ENCODE results near the gene PDS5A.
"Not testable (repeated sequence)": the region's sequence is repeated elsewhere in the genome, so short reads cannot be mapped to it uniquely, and the experiment has no call there.

PDS5A gene

GRCh38 chr4:39963656-39964055, 14.1 kb downstream of the PDS5A start:
- DNase-seq = no peak

DNA sequence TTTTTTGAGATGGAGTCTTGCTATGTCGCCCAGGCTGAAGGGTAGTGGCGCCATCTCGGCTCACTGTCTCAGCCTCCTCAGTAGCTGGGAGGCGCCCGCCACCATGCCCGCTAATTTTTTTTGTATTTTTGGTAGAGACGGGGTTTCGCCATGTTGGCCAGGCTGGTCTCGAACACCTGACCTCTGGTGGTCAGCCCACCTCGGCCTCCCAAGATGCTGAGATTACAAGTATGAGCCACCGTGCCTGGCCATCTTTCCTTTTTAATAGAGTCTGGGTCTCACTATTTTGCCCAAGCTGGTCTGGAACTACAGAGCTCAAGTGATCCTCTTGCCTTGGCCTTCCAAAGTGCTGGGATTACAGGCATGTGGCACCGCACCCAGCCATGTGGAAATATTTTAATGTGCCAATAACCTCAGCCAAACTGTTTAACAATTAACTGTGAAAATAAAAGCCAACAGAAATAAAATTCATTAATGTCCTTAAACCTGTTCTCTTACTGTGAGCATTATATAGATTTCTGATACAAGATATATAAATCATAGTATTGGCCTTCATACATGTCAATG, 16.3 kb downstream of the PDS5A start:
- DNase-seq = no peak

DNA sequence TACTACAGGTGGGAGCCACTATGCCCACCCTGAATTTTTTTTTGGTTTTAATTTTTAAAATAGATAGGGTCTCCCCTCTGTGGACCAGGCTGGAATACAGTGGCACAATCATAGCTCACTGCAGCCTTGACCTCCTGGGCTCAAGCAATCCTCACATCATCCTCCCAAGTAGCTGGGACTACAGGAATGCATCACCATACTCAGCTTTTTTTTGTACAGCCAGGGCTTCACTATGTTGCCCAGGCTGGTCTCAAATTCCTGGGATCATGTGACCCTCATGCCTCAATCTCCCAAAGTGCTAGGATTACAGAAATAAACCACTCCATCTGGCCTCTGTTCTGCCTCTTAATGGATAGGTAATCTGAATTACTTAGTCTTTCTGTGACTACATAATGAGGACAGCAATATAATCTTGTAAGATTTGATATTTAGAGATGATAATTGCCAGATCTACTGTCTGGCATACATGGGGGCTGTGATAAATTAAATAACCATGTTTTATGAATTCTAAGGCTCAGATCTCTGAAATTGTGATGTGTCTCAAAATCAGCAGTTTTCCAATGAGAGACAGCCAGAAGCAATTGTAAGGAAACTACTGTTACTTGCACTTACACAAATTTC, 26.7 kb downstream of the PDS5A start:
- DNase-seq = no peak

GRCh38 chr4:39947963-39948362, 29.7 kb downstream of the PDS5A start:
- no peak for DNase-seq

DNA sequence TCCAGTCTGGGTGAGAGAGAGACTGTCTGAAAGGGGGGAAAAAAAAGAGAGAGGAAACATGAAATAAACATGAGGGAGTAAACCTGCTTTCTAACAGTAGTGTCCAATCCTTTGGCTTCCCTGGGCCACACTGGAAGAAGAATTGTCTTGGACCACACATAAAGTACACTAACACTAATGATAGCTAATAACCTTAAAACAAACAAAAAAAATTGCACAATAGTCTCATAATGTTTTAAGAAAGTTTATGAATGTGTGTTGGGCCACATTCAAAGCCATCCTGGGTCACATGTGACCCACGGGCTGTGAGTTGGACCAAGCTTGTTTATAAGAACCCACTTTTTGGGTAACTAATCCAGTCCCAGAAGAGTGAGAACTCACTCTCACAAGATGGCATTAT, 30.3 kb downstream of the PDS5A start:
- DNase-seq = no peak

DNA sequence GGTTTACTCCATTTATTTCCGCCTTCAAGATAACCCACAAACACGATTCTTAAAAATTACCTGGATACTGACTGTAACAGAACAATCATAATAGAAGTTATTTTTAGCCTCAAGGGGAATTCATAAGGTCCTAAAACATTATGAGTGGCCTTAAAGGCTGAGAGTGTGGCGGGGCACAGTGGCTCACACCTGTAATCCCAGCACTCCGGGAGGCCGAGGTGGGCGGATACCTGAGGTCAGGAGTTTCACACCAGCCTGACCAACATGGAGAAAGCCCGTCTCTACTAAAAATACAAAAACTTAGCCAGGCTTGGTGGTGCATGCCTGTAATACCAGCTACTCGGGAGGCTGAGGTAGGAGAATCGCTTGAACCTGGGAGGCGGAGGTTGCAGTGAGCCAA, 33.5 kb downstream of the PDS5A start:
- not testable (repeated sequence) for DNase-seq

GRCh38 chr4:39942507-39942906, 35.2 kb downstream of the PDS5A start:
- no peak for DNase-seq

DNA sequence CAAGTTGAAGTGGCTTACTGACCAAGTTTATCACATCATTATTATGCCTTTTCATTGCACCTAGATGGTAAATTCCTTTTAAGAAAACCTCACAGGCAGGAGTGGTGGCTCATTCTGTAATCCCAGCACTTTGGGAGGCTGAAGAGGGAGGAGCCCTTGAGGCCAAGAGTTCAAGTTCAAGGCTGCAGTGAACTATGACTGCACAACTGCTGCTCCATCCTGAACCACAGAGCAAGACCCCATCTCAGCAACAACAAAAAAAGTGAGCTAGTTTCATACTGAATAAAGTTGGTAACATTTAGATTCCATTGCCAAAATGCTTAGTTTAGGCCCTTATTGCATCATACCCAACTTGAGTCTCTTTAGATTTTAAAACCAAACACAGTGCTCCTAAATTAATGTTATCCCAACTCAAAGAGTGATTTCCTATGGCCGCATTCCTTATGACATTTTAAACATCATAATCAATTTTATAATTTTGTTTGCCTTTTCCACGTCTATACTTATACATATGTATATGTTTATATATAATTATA, 36.0 kb downstream of the PDS5A start:
- DNase-seq = no peak

GRCh38 chr4:39937683-39938268, 39.9 kb downstream of the PDS5A start:
- no peak for DNase-seq

DNA sequence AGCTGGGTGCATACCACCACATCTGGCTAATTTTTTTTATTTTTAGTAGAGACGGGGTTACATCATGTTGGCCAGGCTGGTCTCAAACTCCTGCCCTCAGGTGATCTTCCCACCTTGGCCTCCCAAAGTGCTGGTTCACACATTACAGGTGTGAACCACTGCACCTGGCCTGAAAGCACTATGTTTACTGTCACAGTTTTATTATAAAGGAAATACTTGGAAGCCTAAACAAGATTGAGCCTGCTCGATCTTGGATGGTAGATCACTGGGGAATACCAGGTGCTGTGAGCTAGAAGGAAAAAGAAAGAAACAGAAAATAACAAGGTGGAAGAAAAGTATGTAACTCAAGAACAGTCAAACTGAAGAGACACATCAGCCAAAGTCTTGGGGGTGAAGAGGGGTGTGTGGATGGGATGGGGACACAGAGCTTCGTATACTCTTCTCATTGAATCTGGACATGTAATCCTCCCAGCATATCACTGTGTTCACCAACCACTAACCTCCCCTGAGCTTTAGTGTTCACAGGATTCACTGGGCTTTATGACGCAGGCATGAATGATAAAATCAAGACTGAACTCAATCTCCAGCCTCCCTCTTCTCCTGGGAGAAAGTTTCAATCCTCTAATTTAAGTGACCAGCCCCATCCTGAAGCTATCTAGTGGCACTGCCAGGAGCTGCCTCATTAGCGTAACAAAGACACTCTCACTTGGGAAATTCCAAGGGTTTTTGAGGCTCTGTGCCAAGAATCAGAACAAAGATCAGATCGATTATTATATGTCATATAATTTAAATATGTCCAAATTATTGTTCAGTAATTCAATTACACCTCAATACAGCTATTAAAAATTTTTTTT, 40.9 kb downstream of the PDS5A start:
- DNase-seq = no peak

DNA sequence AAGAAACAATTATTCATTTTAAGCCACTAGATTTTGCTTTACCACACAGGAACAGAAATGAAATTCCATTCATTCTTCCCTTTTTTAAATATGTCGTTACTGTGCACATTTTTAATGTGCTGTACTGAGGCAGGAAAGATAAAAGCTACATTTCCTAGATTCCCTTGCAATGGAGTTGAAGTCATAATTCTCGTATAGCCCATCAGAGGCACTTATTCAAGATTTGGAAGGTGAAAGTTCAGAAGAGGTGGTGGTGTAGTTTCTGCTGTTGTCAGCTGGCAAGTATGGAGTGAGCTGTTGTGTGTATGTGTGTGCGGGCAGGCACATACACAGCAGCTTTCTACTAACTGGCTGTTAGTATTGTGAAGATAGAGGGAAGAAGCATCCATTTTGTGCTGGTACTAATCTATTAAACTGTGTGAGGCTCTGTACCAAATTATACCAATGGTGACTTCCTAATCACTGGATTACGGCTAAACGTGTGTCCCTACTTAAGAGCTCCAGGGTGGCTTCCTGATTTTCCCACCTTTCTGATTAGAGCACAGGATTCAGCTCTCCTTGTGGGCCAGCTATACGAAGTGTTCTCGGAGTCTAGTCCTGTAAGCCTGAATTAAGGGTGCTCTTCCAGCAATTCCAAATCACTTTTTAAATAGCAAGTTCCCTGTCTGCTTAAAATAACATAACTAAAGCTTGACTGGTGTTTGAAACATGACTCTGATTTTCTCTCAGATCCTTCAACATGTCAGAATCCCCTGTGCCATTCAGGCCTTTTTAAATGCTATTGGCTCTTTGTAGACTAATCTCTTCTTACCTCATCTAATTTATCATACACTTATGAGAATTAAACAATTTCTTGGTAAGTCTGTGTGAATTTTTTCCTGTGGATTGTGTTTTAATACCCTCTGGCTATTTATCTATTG, 43.8 kb downstream of the PDS5A start:
- DNase-seq = no peak

- no peak for DNase-seq
Observed at GRCh38 chr4:39932776-39933402, 44.8 kb downstream of the PDS5A start.

GRCh38 chr4:39931441-39931901, 46.2 kb downstream of the PDS5A start:
- no peak for DNase-seq

- DNase-seq = no peak
Observed at GRCh38 chr4:39928538-39928937, 49.2 kb downstream of the PDS5A start.

DNA sequence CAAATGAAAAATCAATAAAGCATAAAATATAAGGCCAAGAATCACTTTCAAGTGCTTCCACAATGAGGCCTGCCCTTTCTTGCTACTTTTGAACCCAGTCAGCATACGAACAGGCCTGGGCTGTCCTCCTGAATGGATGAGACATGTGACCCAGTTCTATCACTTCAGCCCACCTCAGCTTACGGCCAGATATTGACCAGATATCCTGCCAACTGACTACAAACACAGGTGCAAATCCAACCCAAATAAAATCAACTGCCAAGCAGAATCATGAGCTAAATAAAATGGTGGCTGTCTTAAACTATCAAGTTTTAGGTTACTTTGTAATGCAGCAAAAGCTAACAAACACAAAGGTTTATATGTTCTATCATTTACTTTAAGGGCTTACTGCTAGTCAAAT, 53.7 kb downstream of the PDS5A start:
- no peak for DNase-seq

GRCh38 chr4:39922399-39922798, 55.3 kb downstream of the PDS5A start:
- no peak for DNase-seq

- no peak for DNase-seq
Observed at GRCh38 chr4:39913471-39913870, 64.2 kb downstream of the PDS5A start.

GRCh38 chr4:39910064-39910463, 67.6 kb downstream of the PDS5A start:
- DNase-seq = no peak

GRCh38 chr4:39908284-39908683, 69.4 kb downstream of the PDS5A start:
- DNase-seq = no peak

DNA sequence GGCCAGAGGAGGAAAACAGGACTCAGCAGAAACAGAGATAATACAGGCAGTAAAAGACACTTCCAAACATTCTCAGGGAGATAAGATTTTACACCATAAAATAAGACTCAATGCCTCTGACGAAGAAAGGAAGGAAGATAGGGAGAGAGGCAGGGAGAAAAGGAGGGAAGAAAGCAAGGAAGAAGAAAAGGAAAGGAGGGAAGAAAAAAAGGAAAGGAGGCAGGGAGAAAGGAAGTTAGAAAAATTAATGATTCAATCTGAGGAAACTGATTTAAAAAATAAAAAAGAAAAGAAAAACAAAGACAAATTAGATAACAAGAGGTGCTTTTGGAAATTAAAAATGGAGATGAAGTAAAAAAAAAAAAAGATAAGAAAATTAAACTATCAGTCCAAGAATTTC, 72.1 kb downstream of the PDS5A start:
- no peak for DNase-seq

DNA sequence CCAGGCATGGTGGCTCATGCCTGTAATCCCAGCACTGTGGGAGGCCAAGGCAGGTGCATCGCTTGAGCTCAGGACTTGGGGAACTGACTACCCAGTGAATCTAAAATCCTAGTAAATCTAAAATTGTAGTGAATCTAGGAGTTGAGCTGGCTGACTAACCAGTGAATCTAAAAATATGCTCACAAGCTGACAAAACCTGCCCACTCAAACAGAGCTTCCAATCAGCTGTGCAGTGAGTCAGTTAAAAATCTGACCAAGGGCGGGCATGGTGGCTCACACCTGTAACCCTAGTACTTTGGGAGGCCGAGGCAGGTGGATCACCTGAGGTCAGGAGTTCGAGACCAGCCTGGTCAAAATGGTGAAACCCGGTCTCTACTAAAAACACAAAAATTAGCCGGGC, 72.7 kb downstream of the PDS5A start:
- DNase-seq = not testable (repeated sequence)

GRCh38 chr4:39900966-39901365, 76.7 kb downstream of the PDS5A start:
- no peak for DNase-seq

Measured in hematopoietic multipotent progenitor cell treated with erythropoietin and hydrocortisone succinate and interleukin-3 and kit ligand, for 4 days (in vitro differentiated cells).